ENCODE results near the gene PNLIPRP1.

The PNLIPRP1 gene

DNA sequence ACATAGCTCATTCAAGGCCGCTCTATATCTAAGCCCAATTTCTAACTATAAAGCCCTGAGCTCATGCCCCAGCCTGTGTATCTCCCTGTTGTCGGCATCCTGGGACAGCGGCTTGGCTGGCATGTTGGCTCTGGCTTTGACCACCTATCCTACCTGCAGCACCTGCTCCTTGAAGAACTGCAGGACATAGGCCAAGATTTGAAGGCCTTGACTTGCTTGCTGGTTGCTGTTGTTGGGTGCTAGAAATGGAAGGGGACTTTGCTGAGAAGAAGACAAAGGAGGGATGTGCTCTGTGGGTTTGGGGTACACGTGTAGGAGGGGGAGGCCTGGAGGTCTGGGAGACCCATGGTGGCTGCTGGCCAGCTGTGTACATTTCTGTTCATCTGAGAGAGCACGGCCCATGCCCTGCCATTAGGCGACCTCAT lies 41.1 kb downstream of the PNLIPRP1 start:
- DNase-seq (ENCODE audit: low spot score), result no peak

DNA sequence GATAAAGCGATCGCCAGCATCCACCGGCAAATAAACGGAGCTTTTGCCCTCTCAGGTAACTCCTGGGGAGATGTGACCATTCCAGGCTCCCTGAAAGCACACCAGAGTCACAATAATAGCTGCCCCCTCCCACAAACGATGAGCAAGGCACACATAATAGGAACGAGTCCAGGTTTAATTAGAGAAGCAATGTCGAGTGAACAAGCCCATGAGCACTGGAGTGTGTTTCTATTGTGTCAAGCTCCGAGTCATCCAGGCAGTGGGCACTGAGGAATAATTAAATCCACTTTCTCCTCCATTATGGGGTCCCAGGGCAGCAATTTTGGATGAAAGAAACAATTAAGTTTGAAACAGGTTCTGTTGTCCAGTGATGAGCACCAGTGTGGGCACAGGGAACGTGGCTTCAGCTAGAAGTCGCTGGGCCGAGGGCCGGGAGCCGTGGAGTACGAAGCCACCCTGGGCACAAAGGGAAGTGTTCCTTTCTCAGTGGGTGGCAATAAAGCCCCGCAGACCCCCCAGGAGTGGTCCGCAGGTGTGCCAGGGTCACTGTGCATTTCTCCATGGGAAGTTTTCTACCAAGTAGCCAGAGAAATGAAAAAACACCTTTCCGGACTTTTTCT lies 41.9 kb downstream of the PNLIPRP1 start:
- DNase-seq (ENCODE audit: low spot score), result no peak

DNA sequence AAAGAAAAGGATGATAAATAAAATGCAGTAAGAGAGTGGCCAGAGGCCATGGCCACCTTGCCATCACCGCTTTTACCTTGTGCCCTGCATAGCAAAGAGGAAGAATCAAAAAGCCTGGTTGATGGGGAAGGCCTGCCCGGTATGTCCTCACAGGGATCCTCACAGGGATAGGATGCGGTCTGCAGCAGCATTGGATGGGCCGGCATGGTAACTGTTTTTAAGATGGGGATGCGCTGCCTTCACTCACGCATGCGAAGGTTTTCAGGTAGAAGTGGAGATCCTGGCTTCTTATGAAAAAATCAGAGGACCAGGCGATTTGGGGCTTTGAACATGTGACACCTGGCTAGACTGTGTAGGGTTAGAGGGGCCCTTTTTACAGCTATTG lies 42.4 kb downstream of the PNLIPRP1 start:
- DNase-seq (ENCODE audit: low spot score), result no peak

DNA sequence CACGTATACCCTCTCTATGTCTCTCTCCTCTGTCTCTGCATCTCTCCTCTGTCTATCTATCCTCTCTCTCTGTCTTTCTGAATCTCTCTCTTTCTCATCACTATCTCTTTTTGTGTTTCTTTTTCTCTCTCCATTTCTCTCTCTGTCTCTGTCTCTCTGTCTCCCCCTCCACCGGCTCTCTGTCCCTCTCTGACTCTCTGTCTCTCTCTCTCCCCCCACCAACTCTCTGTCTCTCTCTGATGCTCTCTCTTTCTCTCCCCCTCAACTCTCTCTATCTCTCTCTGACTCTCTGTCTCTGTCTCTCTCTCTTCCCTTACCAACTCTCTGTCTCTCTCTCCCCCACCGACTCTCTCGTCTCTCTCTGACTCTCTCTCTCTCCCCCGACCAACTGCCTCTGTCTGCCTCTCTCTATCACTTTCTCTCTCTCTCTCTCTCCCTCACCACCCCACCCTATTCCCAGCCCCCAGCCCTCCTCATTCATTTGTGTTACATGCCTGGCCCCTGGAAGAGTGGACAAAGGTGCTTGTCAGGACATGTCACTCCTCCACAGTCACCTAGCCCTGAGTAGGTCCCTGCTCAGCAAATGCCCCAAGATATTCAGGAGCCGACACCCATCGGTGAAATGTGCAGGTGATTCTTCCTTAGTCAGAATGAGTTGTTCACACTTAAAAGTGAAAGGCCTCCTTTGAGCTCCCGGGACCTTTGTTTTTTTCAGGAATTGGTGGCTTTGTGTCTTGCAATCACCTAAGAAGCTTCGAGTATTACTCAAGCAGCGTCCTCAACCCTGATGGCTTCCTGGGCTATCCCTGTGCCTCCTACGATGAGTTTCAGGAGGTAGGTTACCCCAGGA lies 43.6 kb downstream of the PNLIPRP1 start:
- peak; percentile 2 for DNase-seq (ENCODE audit: low spot score)

DNA sequence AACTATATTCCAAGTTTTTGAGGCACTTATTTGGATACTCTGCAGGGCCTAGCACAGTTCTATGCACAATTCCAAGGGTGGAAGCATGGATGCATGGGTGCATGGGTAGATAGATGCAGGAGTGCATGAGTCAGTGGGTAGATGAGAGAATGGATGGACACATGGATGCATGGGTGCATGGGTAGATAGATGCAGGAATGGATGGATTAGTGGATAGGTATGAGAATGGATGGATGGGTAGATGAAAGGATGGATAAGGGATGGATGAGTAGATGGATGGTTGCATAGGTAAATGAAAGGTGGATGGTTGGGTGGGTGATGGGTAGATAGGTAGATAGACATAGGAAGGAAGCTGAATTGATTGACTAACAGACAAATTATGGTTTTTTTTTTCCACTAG lies 45.6 kb downstream of the PNLIPRP1 start:
- no peak for DNase-seq (ENCODE audit: low spot score)

DNA sequence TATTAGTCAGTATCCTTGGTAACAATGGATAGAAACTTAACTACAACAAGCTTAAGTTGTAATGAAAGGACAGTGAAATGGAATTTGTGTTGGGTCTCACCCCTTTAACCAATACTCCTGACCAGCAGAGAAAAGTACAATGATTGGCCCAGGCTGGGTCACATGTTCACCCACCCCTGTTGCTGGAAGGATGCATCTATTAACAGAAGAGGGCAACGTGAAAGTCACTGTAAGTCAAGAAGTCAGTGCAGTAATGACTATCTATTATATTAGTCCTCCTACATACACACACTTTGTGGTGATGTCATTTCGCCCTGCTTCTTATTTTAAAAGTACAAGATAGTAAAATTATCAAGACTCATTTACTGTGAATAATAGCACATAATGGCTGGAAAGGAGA lies 46.2 kb downstream of the PNLIPRP1 start:
- DNase-seq (ENCODE audit: low spot score), result peak; percentile 37

DNA sequence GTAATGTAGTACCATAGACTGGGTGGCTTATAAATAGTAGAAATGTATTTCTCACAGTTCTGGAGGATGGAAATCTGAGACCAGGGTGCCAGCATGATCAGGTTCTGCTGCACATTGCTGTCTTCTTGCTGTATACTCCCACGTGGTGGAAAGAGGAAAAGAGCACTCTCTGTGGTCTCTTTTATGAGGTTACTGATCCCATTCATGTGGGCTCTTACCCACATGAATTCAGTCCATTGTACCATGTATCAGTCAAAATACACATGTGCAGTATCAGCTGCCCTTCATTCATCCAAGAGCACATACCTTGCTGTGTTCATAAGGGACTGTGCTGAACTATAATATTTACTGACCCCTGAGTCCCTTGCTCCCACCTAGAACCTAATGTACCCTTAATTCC lies 47.1 kb downstream of the PNLIPRP1 start:
- DNase-seq (ENCODE audit: low spot score), result peak; percentile 96

DNA sequence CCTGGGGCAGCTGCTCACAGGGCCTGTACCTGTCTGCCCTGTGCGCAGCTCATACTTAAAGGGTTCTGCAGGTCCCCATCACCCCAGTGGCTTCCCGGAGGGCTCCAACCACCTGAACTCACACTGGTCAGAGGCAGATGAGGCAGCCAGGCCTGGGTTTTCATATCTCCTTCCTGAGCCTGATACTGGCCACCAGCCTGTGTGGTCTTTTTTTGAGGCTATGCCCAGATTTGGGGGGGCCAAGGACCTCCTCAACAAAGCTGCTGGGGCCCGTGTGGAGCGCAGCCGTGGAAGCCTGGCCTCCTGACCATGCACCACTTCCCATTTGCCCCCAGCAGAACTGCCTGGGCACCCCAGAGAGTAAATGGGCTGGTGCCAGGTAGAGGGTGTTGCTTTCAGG lies 55.7 kb downstream of the PNLIPRP1 start:
- no peak for DNase-seq (ENCODE audit: low spot score)

DNA sequence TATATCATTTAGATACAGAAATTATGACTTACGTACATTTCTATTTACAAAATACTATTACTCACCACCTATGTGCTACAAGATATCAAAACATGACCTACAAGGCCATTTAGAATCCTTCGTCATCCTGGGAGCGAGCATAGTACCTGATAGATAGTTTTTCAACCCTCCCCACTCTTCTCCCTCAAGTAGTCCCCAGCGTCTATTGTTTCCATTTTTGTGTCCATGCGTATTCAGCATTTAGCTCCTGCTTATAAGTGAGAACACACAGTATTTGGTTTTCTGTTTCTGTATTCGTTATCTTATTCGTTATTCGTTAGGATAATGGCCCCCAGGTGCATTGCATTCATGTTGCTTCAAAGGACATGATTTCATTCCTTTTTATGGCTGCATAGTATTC lies 58.1 kb downstream of the PNLIPRP1 start:
- DNase-seq (ENCODE audit: low spot score), result no peak

DNA sequence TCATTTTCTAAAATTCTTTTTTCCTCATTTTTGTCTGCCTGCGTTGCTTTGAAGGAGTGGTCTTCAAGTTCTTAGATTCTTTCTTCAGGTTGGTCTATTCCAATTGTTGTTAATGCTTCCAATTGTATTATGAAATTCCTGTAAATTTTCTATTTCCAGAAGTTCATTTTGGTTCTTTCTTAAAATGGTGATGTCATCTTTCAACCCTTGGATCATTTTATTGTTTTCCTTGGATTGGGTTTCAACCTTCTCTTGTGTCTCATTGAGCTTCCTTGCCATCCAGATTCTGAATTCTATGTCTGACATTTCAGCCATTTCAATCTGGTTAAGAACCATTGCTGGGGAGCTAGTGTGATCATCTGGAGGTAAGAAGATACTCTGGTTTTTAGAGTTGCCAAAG lies 63.1 kb downstream of the PNLIPRP1 start:
- no peak for DNase-seq (ENCODE audit: low spot score)

DNA sequence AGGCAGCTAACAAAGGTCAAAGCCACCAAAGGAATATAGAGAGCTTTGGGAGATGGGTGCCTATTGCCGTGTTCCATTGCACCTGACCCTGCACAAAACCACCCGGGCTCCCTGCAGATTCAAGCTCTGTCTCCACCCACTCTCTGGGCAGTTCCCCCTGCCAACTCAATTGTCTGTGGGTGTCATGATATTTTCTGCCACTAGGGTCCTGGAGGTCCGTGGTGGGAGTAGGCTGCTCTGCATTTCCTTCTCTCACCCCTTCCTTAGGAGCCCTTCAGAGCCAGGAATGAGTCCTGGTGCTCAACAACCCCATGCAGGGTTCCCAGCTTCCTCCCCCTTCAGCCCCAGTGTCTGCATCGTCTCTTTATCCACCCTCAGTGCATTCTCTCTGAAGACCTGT lies 64.1 kb downstream of the PNLIPRP1 start:
- no peak for DNase-seq (ENCODE audit: low spot score)

DNA sequence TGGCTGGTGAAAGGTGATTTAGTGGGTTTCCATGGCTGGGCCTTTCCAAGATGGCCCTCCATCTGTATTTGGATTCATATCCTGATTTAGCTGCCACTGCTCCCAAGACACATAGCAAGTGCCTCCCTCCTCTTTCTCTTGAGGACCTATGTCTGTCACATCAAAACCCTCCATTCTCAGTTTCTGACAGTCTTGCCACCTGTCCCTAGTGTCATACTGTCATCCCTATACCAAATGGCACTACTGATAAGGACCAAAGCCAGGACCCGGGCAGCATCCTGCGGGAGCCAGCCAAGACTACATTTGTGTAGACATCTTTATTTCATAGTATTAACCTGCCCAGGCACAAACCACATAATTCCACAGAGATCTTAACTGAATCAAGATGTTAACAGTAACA lies 64.8 kb downstream of the PNLIPRP1 start:
- no peak for DNase-seq (ENCODE audit: low spot score)

DNA sequence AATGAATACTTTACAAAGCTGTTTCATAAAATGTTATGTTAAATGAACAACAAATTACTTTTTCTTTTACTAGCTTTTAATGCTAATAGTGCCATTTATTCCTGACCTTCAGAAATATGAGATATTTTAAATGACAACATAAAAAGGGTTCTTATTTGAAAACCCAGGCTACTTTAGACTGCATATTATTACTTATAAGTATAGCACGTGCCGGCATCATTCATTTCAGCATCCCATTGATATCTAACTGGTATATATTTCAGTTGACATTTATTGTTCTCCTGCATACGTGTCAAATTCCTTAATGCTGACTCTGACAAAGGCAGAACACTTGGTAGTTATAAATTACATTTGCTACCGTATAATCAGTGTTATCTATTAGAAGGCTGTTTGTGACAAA lies 65.3 kb downstream of the PNLIPRP1 start:
- no peak for DNase-seq (ENCODE audit: low spot score)

DNA sequence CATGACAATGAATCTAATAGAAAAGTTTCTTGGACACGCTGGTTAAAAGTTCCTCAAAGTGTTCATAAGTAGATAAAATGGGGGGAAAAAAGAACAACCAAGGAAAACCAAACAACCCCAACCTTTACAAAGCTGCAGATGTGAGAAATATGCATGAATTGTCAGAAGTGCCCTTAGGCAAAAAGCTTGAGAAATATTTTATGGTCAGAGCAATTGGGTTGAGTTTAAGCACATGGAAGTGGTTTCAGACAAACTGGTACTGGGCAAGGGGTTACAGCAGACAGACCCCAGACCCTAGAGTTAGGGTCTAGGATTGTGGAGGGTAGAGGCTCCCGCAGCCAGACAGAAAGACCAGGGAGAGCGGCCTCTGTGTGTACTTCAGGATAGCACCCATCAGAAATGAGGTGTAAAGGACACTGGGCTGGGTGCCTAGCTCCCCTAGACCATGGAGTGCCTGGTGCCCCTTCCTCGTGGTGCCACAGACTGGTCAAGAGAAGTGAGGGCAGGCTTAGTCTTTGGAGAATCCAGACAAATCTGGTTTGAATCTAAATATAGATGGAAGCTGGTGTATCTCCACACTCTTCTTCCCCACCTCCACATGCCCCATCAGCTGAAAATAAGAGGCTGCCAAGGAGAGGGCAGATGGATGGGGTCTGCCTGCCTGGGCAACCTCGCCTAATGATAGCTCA lies 67.2 kb downstream of the PNLIPRP1 start:
- no peak for DNase-seq (ENCODE audit: low spot score)
